ENCODE measurements around the gene SMYD3.

SMYD3 gene

DNA sequence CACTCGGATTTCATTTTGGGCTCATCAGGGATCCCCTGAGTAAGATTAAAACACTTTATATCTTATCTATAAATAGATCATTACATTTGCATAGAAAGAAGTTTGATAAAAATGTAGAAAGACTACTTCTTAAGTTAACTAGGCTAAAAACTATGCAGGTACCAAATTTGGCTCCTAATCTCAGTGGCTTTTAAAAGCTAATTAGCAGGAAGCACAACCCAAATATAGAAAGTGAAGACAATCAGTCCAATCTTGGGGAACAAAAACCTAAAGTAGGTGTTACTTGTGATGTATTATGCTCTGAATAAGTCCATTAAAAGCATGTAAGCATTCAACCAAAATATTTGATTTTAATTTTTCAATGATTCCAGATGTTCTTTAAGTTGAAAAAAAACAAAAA is 35.4 kb downstream of the SMYD3 start:
- Mint-ChIP-seq H3K4me1 (peaks cover 2% of the 10 kb centered on the region), H3K36me3 (no peaks in the 10 kb centered on the region), H3K9me3 (no peaks in the 10 kb centered on the region), H3K27me3 (no peaks in the 10 kb centered on the region), H3K27ac (no peak overlapping the region), H3K4me3 (no peak overlapping the region)
- no peak for DNase-seq
- CTCF ChIA-PET = no interaction called here

DNA sequence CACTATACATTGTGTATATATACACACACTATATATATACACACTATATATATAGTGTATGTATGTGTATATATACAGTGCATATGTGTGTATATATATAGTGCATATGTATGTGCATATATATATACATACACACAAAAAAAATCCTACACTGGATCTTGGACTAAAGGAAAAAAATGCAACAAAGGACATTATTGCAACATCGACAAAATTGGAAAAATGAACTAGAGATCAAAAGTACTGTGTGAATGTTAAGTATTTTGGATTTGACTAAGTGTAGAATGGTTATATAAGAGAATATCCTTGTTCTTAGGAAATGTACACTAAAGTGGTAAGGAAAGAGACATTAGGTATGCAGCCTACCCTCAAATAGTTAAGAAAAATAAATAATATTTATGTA is 36.5 kb downstream of the SMYD3 start:
- no peaks in the 10 kb centered on the region for H3K9me3 Mint-ChIP-seq
- CTCF ChIA-PET = no interaction called here
- H3K4me3 Mint-ChIP-seq = no peak overlapping the region
- DNase-seq = no peak
- no peak overlapping the region for H3K27ac Mint-ChIP-seq
- H3K27me3 Mint-ChIP-seq = no peaks in the 10 kb centered on the region
- no peaks in the 10 kb centered on the region for H3K36me3 Mint-ChIP-seq
- peaks cover 2% of the 10 kb centered on the region for H3K4me1 Mint-ChIP-seq

DNA sequence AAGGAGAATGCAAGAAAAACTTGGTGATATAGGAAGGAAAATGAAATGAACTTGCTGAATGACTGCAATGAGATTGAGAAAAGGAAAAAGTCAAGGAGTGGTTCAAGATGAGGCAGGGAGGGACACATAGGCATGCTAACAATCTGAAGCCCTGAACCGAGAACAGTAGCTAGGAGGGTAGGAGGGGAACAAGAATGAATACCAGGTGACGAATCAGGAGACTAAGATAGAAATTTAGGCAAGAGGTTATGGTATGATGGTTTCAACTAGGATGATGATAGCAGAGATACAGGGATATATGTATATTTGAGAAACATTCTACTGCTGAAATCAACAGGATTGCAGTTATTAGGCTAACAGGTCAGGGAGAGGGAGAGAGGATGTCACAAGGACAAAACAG is 44.1 kb downstream of the SMYD3 start:
- DNase-seq = no peak
- H3K4me3 Mint-ChIP-seq = no peak overlapping the region
- CTCF ChIA-PET = no interaction called here
- H3K9me3 Mint-ChIP-seq = no peaks in the 10 kb centered on the region
- no peaks in the 10 kb centered on the region for H3K36me3 Mint-ChIP-seq
- no peak overlapping the region for H3K27ac Mint-ChIP-seq
- H3K27me3 Mint-ChIP-seq = no peaks in the 10 kb centered on the region
- H3K4me1 Mint-ChIP-seq = peaks cover 4% of the 10 kb centered on the region

DNA sequence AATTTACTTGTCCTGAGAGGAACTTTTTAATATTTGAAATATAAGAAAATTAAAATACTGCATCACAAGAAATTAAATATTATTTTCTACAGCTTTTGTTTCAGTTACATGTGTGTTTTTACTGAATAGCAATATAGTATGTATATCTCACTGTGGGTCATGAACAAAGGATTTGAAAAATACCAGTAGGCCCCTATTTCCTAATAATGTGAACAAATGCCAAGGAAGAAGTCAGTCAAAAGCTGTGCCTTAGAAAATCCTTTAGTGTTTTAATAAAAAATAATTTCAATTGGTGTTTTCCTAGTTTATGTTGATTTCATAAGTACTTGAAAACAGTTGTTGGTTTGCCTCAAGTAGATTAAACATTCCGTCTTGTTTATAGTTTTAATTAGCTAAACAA is 46.7 kb downstream of the SMYD3 start:
- Mint-ChIP-seq H3K4me3 (no peak overlapping the region), H3K4me1 (peaks cover 4% of the 10 kb centered on the region), H3K27ac (no peak overlapping the region), H3K9me3 (no peaks in the 10 kb centered on the region), H3K36me3 (no peaks in the 10 kb centered on the region), H3K27me3 (no peaks in the 10 kb centered on the region)
- no peak for DNase-seq
- CTCF ChIA-PET = no interaction called here

DNA sequence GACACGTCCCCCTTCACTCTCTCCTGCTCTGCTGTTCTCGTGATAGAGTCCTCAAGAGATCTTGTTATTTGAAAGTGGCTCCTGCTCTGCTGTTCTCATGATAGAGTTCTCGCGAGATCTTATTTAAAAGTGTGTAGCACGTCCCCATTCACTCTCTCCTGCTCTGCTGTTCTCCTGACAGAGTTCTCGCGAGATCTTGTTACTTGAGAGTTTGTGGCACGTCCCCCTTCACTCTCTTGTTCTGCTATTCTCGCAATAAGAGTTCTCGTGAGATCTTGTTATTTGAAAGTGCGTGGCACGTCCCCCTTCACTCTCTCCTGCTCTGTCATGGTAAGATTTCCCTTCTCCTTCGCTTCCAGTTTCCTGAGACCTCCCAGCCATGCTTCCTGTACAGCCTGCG is 47.9 kb downstream of the SMYD3 start:
- CTCF ChIA-PET = no interaction called here
- no peak overlapping the region for H3K4me3 Mint-ChIP-seq
- no peaks in the 10 kb centered on the region for H3K36me3 Mint-ChIP-seq
- no peaks in the 10 kb centered on the region for H3K27me3 Mint-ChIP-seq
- no peaks in the 10 kb centered on the region for H3K9me3 Mint-ChIP-seq
- H3K4me1 Mint-ChIP-seq = peaks cover 4% of the 10 kb centered on the region
- no peak for DNase-seq
- H3K27ac Mint-ChIP-seq = no peak overlapping the region

DNA sequence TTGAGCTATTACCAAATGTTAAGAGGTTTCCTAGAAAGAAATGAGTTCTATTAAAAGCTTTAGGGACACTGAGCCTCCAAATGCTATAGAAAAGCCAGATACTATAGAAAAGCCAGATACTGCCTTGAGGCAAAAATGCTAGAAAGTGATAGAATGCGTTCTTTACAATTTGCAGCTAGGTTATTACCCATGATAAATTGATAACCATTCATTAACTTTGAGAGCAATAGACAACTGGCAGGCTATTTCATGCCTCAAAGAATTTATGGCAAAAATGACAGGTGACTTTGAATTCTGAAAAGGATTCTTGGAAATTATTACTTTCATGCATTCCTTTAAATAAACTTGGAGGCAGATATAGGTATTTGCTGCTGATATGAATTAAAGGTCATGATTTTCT is 51.6 kb downstream of the SMYD3 start:
- Mint-ChIP-seq H3K4me1 (peaks cover 4% of the 10 kb centered on the region), H3K27me3 (no peaks in the 10 kb centered on the region), H3K27ac (no peak overlapping the region), H3K36me3 (no peaks in the 10 kb centered on the region), H3K4me3 (no peak overlapping the region), H3K9me3 (no peaks in the 10 kb centered on the region)
- CTCF ChIA-PET = interaction anchor here (1.4 kb wide), 1 partner anchor 10 kb away, joined by 4 read pairs; no protein-coding TSS in a partner anchor
- DNase-seq = no peak

DNA sequence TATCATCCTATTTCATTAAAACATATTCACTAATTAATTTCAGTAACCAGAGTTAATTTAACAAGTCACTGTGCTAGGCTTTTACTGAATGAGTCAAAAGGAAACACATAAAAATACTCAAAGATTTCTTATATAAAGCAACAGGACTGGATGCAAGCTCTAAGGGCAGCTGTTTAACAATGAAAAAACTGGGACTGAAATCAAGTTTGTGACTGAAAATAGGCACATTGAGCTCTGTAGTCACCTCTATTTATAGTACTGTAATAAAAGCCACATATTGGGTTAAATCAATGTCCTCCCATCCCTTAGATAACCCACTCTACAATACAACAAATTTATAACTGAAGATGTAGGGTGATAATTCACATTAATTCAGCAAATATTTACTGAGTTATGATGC is 52.4 kb downstream of the SMYD3 start:
- H3K27me3 Mint-ChIP-seq = no peaks in the 10 kb centered on the region
- no peaks in the 10 kb centered on the region for H3K4me1 Mint-ChIP-seq
- H3K4me3 Mint-ChIP-seq = no peak overlapping the region
- DNase-seq = no peak
- CTCF ChIA-PET = interaction anchor here (1.4 kb wide), 1 partner anchor 11 kb away, joined by 4 read pairs; no protein-coding TSS in a partner anchor
- no peaks in the 10 kb centered on the region for H3K36me3 Mint-ChIP-seq
- no peaks in the 10 kb centered on the region for H3K9me3 Mint-ChIP-seq
- no peak overlapping the region for H3K27ac Mint-ChIP-seq

DNA sequence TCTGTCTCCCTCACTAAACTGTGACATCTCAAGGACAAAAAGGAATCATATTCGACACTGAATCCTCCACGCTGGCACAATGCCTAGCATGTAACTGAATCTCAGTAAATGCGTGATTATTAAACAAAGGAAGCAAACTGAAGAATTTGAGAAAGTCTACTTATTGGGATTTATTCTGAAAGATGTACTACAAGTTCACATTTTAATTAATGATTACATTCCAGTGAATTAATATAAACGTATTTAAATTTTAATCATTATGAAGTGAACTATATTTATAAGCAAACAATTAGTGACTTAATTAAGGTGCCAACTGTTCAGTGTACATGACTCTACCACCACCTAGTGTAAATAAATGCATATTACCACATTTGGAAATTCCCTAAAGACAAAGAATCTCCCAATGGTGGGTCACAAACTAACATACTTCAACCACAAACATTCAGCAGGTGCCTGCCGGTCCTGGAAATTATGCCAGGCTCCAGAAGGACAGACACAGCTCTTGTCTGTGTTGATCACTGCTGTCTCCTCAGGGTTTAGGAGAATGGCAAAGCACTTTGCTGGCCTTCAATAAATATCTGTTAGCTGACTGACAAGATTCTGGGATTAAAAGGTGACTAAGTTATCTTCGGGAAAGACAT is 56.3 kb downstream of the SMYD3 start:
- H3K9me3 Mint-ChIP-seq = peaks cover 4% of the 10 kb centered on the region
- H3K4me1 Mint-ChIP-seq = no peaks in the 10 kb centered on the region
- no peak for DNase-seq
- no peaks in the 10 kb centered on the region for H3K36me3 Mint-ChIP-seq
- CTCF ChIA-PET = interaction anchor here (1.0 to 1.1 kb wide), 2 partner anchors 438 to 439 kb away, joined by 3 to 8 read pairs; no protein-coding TSS in a partner anchor
- no peak overlapping the region for H3K4me3 Mint-ChIP-seq
- H3K27me3 Mint-ChIP-seq = no peaks in the 10 kb centered on the region
- H3K27ac Mint-ChIP-seq = no peak overlapping the region

DNA sequence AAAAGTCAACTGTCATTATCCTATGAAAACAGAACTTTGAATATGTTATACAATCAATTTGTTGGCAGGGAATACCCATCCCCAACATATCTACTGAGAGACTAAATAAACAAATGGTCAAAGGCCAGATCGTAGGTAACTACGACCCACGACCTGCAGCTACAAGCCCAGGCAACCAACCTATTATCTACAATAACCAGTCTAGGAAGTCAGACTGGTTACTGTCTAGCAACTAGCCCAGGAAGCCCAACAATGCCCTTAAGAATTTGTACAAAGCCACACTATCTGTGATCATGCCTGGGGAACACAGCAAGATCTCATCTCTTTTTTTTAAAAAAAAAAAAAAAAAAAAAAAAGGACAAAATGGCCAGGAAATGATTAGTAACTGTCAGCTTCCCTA is 58.7 kb downstream of the SMYD3 start:
- CTCF ChIA-PET = interaction anchor here (0.8 kb wide), 1 partner anchor 435 kb away, joined by 3 read pairs; no protein-coding TSS in a partner anchor
- no peaks in the 10 kb centered on the region for H3K4me1 Mint-ChIP-seq
- no peaks in the 10 kb centered on the region for H3K27me3 Mint-ChIP-seq
- no peaks in the 10 kb centered on the region for H3K36me3 Mint-ChIP-seq
- no peak for DNase-seq
- no peak overlapping the region for H3K27ac Mint-ChIP-seq
- no peak overlapping the region for H3K4me3 Mint-ChIP-seq
- peaks cover 4% of the 10 kb centered on the region for H3K9me3 Mint-ChIP-seq

DNA sequence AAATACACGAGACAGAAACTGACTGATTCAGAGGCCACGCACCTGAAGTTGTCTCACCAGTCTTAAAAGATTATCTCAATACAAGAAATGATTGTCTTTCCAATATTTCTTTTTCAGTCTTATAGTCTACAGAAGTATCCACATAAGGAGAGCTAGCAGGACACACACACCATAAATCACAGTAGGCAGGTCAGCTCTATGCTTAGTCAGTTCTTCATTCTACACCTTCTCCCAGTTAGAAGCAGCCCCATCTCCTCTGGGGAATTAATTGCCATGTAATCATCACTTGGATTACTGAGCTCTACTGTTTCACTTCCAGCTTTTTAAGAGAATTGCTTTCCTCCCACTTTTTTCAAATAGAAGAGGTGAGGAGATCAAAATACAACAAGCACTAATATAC is 59.6 kb downstream of the SMYD3 start:
- peaks cover 4% of the 10 kb centered on the region for H3K9me3 Mint-ChIP-seq
- H3K4me1 Mint-ChIP-seq = no peaks in the 10 kb centered on the region
- no peaks in the 10 kb centered on the region for H3K36me3 Mint-ChIP-seq
- H3K27ac Mint-ChIP-seq = no peak overlapping the region
- H3K27me3 Mint-ChIP-seq = no peaks in the 10 kb centered on the region
- DNase-seq = no peak
- no peak overlapping the region for H3K4me3 Mint-ChIP-seq
- CTCF ChIA-PET = interaction anchor here (1.1 kb wide), 1 partner anchor 559 kb away, joined by 3 read pairs; no protein-coding TSS in a partner anchor

DNA sequence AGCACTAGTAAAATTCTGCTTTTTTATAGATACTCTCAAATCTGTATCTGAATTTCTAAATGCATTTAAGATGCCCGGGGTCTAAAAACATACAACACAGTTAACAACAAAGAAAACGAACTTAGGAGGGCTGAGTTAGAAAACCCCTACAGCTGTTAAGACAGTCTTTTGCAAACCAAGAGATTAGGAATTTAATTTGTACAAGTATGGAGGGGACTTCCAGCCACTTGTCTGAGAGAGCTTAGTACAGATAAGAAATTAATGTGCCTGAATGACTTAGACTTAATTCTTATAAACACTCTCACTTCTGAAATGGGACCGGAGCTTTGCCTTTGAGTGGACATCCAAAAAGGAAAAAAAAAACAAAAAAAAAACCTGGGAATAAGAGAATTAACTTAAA is 61.6 kb downstream of the SMYD3 start:
- CTCF ChIA-PET = no interaction called here

DNA sequence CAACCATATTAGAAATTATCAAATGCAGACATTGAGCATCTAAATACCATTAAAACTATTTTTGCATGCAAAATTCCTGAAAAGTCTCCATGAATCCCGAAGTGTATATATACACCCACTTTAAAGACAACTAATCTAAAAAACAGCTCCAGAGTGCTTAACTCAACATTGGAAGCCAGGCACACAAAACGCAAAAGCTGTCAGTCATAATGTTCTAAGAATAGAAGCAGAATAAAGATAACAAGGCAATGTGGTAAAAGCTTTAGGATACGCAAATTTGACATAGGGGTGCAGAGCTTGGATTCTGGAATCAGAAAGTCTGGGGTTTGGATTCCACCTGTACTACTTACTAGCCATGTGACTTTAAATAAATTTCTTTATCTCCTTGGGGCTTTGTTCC is 62.5 kb downstream of the SMYD3 start:
- Mint-ChIP-seq H3K4me1 (no peaks in the 10 kb centered on the region), H3K27ac (no peak overlapping the region), H3K9me3 (peaks cover 4% of the 10 kb centered on the region), H3K27me3 (no peaks in the 10 kb centered on the region), H3K4me3 (no peak overlapping the region), H3K36me3 (no peaks in the 10 kb centered on the region)
- DNase-seq = no peak
- CTCF ChIA-PET = no interaction called here

More for the DNA sequence above, 61.6 kb downstream of the SMYD3 start:
- H3K36me3 Mint-ChIP-seq = no peaks in the 10 kb centered on the region
- no peak for DNase-seq
- H3K4me1 Mint-ChIP-seq = no peaks in the 10 kb centered on the region
- peaks cover 4% of the 10 kb centered on the region for H3K9me3 Mint-ChIP-seq
- H3K27ac Mint-ChIP-seq = no peak overlapping the region
- no peak overlapping the region for H3K4me3 Mint-ChIP-seq
- no peaks in the 10 kb centered on the region for H3K27me3 Mint-ChIP-seq

DNA sequence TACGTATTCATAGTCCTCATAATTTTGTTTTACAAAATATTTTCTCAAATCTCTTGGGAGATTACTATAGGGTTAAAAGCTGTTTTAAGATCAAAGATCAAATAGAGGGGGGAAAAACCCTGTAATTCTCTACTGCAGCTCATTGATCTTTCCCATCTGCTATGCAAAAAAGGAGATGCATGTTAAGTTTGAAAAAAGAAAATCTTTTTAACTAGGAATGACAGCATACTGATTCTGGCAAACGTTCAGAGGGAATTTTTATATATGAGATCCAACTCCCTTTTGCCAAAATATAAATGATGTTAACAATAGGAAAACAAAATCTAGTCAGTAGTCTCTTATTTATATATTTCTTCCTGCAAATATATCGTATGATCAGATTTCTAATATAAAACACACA is 69.1 kb downstream of the SMYD3 start:
- Mint-ChIP-seq H3K36me3 (no peaks in the 10 kb centered on the region), H3K27ac (no peak overlapping the region)
- CTCF ChIA-PET = no interaction called here

DNA sequence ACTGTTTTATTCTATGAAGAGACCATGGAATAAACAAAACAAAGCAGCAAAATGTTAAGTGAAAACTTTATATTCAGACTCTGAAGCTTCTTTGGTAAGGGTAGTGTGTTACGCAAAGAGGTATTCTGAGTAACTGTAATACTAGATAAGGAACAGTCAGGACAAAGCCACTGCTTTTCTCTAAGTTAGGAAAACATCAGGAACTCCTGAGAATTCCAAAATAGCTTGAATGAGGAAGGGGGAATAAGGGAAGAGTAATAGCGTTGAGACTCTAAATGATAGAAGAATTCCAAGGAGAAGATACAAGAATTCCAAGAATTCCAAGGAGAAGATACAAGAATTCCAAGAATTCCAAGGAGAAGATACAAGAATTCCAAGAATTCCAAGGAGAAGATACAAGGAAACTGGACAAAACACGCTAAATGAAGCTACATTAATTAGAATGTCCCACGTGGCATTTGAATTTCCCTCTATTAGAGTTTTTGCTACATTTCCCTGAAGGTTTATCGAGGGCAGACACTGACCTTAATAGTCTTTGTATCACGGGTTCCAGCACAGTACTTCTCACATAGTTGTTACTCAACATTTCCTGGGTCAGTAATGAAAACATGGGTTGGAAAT is 71.5 kb downstream of the SMYD3 start:
- no peak for DNase-seq
- peaks cover 4% of the 10 kb centered on the region for H3K9me3 Mint-ChIP-seq
- H3K4me1 Mint-ChIP-seq = no peaks in the 10 kb centered on the region
- no peak overlapping the region for H3K27ac Mint-ChIP-seq
- H3K4me3 Mint-ChIP-seq = no peak overlapping the region
- CTCF ChIA-PET = interaction anchor here (0.6 kb wide), 1 partner anchor 264 kb away, joined by 3 read pairs; no protein-coding TSS in a partner anchor
- H3K27me3 Mint-ChIP-seq = no peaks in the 10 kb centered on the region
- no peaks in the 10 kb centered on the region for H3K36me3 Mint-ChIP-seq

More for the DNA sequence above, 69.1 kb downstream of the SMYD3 start:
- Mint-ChIP-seq H3K9me3 (peaks cover 4% of the 10 kb centered on the region), H3K27me3 (no peaks in the 10 kb centered on the region), H3K4me1 (no peaks in the 10 kb centered on the region), H3K4me3 (no peak overlapping the region)
- no peak for DNase-seq

DNA sequence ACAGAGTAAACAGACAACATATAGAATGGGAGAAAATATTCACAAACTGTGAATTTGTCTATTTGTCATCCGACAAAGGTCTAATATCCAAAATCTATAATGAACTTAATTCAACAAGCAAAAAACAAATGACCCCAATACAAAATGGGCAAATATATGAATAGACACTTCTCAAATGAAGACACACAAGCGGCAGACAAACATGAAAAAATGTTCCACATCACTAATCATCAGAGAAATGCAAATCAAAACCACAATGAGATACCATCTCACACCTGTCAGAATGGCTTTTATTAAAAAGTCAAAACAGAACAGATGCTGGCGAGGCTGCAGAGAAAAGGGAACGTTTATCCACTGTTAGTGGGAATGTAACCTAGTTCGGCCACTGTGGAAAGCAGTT is 72.7 kb downstream of the SMYD3 start:
- CTCF ChIA-PET = no interaction called here
- no peak overlapping the region for H3K4me3 Mint-ChIP-seq
- peaks cover 9% of the 10 kb centered on the region for H3K9me3 Mint-ChIP-seq
- no peak for DNase-seq
- H3K27me3 Mint-ChIP-seq = no peaks in the 10 kb centered on the region
- no peaks in the 10 kb centered on the region for H3K4me1 Mint-ChIP-seq
- no peak overlapping the region for H3K27ac Mint-ChIP-seq
- no peaks in the 10 kb centered on the region for H3K36me3 Mint-ChIP-seq

Measured in activated naive CD4-positive, alpha-beta T cell treated with anti-CD3 and anti-CD28 coated beads, Interleukin-2, amount 10 ng/mL, durations not matched to agents 7 days and 5 days (primary cell).